Activated CD4-positive, alpha-beta T cell treated with anti-CD3 and anti-CD28 coated beads for 4 hours (primary cell): ENCODE results near the gene FMN2.

Experiments used
- DNase-seq, 2 donors: peaks; one replicate each; pipeline ENCODE4 v3.0.0-alpha.2; 2020

The FMN2 gene

GRCh38 chr1:240201931-240202330, 110.2 kb downstream of the FMN2 start:
- DNase-seq: no peak

GRCh38 chr1:240207073-240207709, 115.5 kb downstream of the FMN2 start:
- DNase-seq: no peak

GRCh38 chr1:240210026-240210425, 118.3 kb downstream of the FMN2 start:
- DNase-seq: no peak

GRCh38 chr1:240212556-240212955, 120.9 kb downstream of the FMN2 start:
- DNase-seq: no peak

GRCh38 chr1:240217403-240217802, 125.7 kb downstream of the FMN2 start:
- no peak for DNase-seq

- no peak for DNase-seq
These were observed 127.4 kb downstream of the FMN2 start for GRCh38 chr1:240219104-240219503.

- DNase-seq: no peak
These were observed 134.4 kb downstream of the FMN2 start for GRCh38 chr1:240226102-240226501.

- DNase-seq: no peak
These were observed 139.1 kb downstream of the FMN2 start for GRCh38 chr1:240230816-240231215.

GRCh38 chr1:240232530-240232929, 140.8 kb downstream of the FMN2 start:
- DNase-seq: no peak

GRCh38 chr1:240234485-240235210, 143.0 kb downstream of the FMN2 start:
- no peak for DNase-seq

GRCh38 chr1:240235521-240236288, 144.0 kb downstream of the FMN2 start:
- no peak for DNase-seq

GRCh38 chr1:240237305-240237721, 145.6 kb downstream of the FMN2 start:
- no peak for DNase-seq

- DNase-seq: no peak
These were observed 147.6 kb downstream of the FMN2 start for GRCh38 chr1:240239309-240239708.

GRCh38 chr1:240241278-240241677, 149.6 kb downstream of the FMN2 start:
- no peak for DNase-seq

GRCh38 chr1:240242601-240243144, 151.0 kb downstream of the FMN2 start:
- DNase-seq: no peak

- DNase-seq: no peak
These were observed 153.4 kb downstream of the FMN2 start for GRCh38 chr1:240244968-240245628.

- DNase-seq: no peak
These were observed 153.9 kb downstream of the FMN2 start for GRCh38 chr1:240245629-240246020.

GRCh38 chr1:240247899-240248298, 156.2 kb downstream of the FMN2 start:
- DNase-seq: no peak

- DNase-seq: no peak
These were observed 162.3 kb downstream of the FMN2 start for GRCh38 chr1:240254006-240254405.

- no peak for DNase-seq
These were observed 163.2 kb downstream of the FMN2 start for GRCh38 chr1:240254778-240255291.

GRCh38 chr1:240255922-240256321, 164.2 kb downstream of the FMN2 start:
- DNase-seq: no peak

GRCh38 chr1:240256836-240257503, 165.3 kb downstream of the FMN2 start:
- no peak for DNase-seq
